GM18867 (cell line): Measurements from ENCODE around the gene SRMS.

ENCODE experiments used
- ATAC-seq: cut with Tn5 transposase; IDR thresholded peaks from one replicate; pipeline ENCODE4 v1.9.1; 2021; ENCODE audit warnings: mild to moderate bottlenecking, moderate library complexity; ENCODE audit not compliant: unreplicated experiment

The SRMS gene

DNA sequence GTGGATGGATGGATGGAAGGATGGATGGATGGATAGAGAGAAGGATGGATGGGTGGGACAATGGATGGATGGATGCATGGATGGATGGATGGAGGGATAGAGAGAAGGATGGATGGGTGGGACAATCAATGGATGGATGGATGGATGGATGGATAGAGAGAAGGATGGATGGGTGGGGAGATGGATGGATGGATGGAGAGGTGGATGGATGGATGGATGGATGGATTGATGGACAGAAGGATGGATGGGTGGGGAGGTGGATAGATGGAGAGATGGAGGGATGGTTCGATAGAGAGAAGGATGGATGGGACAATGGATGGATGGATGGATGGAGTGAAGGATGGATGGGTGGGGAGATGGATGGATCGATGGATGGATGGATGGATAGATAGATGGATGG is 55.0 kb downstream of the SRMS start:
- no peak for ATAC-seq

DNA sequence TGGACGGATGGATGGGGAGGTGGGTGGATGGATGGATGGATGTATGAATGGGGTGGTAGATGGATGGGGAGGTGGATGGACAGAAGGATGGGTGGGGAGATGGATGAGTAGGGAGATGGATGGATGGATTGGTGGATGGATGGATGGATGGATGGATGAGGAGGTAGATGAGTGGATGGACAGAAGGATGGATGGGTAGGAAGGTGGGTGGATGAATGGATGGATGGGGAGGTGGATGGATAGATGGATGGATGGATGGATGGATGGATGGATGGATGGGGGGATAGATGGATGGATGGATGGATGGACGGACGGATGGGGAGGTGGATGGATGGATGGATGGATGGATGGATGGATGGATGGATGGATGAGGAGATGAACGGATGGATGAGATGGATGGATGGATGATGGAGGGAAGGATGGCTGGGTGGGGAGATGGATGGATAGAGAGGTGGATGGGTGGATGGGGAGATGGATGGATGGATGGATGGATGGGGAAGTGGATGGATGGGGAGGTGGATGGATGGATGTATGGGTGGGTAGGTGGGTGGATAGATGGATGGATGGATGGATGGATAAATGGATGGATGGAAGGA is 55.8 kb downstream of the SRMS start:
- no peak for ATAC-seq

DNA sequence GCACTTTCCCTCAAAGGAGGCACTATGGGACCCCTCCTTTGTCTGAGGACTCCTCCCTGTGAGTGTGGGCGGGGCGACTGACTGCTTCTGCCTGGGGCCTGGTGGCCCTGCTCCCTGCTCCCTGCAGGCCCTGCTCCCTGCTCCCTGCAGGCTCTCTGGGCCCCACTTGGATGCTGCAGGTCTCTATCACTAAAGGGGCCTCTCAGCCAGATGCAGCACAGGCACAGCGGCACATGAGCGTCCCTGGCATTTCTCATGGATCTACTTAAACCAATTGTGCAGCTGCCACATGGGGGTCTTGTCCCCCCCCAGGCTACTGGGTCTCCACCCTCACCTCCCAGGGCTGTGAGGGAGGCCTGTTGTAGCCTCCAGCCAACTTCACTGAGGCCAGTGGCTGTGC is 56.5 kb downstream of the SRMS start:
- no peak for ATAC-seq
